IMR-90 (cell line): ENCODE data around the gene FNDC3B. TPM values are rescaled to one million over a fixed set of nuclear protein-coding genes. Genes with fewer than 3 reads are reported as not detected.

Source experiments
- ATAC-seq: fragments of 200-7000 bp; cut with Tn5 transposase; 2 replicates; pipeline ENCODE4 v1.9.1; 2020; ENCODE audit warnings: low read depth, mild to moderate bottlenecking, moderate library complexity
- BruUV-seq: library from RNA; stranded (reverse); fragments of 400-500 nt; replicated peaks from 2 replicates; lab custom pipeline; 2021; lab: Mats Ljungman, UMichigan
- CTCF ChIA-PET: fragments of 300-600 bp; formaldehyde crosslinking; extraction: SDS; loops from one replicate; lab custom pipeline; 2021; ENCODE audit warnings: antibody characterized with exemption; lab: Yijun Ruan, JAX
- POLR2A ChIA-PET: fragments of 300-600 bp; sonication (Branson Sonifier 250); formaldehyde crosslinking; loops from one replicate; lab custom pipeline; 2022; ENCODE audit warnings: antibody characterized with exemption; ENCODE audit not compliant: unreplicated experiment; lab: Charles Lee
- DNase-seq: peaks from one replicate; pipeline ENCODE4 v3.0.0; 2013
- H2AFZ ChIP-seq: replicated peaks from 2 replicates; pipeline ENCODE3; 2013; ENCODE audit warnings: low read length, mild to moderate bottlenecking; ENCODE audit not compliant: poor library complexity
- H2AK5ac ChIP-seq: 2 replicates; pipeline ENCODE4 v1.6.1; 2013; ENCODE audit warnings: low read depth, low read length, inconsistent platforms
- H2AK9ac ChIP-seq: replicated peaks from 2 replicates; pipeline ENCODE3; 2013; ENCODE audit warnings: mild to moderate bottlenecking, low read depth, low read length, moderate library complexity; ENCODE audit not compliant: poor library complexity
- H2BK120ac ChIP-seq: 2 replicates; pipeline ENCODE4 v1.6.1; 2013; ENCODE audit warnings: low read depth, low read length, inconsistent platforms
- H2BK15ac ChIP-seq: 3 replicates; pipeline ENCODE4 v1.6.1; 2013; ENCODE audit warnings: low read depth, low read length, inconsistent platforms
- H2BK20ac ChIP-seq: 2 replicates; pipeline ENCODE4 v1.6.1; 2013; ENCODE audit warnings: low read depth, mild to moderate bottlenecking, inconsistent platforms, low read length, moderate library complexity
- H2BK5ac ChIP-seq: 2 replicates; pipeline ENCODE4 v1.6.1; 2013; ENCODE audit warnings: mild to moderate bottlenecking, low read depth, low read length, inconsistent platforms; ENCODE audit not compliant: poor library complexity, severe bottlenecking
- H3K14ac ChIP-seq: replicated peaks from 2 replicates; pipeline ENCODE4 v1.6.1; 2013; ENCODE audit warnings: low read depth, low read length, inconsistent platforms
- H3K18ac ChIP-seq: 2 replicates; pipeline ENCODE4 v1.6.1; 2013; ENCODE audit warnings: low read depth, low read length, control low read depth
- H3K23ac ChIP-seq: 2 replicates; pipeline ENCODE4 v1.6.1; 2013; ENCODE audit warnings: low read depth, low read length, inconsistent platforms
- H3K27ac ChIP-seq: 2 replicates; pipeline ENCODE4 v1.5.1; 2013; ENCODE audit warnings: mild to moderate bottlenecking, control low read depth, low read length; ENCODE audit not compliant: insufficient read depth
- H3K27me3 ChIP-seq: 2 replicates; pipeline ENCODE4 v1.6.1; 2013; ENCODE audit warnings: low read length; ENCODE audit not compliant: control insufficient read depth, insufficient read depth
- H3K36me3 ChIP-seq: 2 replicates; pipeline ENCODE4 v1.6.1; 2013; ENCODE audit warnings: low read length, mixed read lengths; ENCODE audit not compliant: control insufficient read depth, insufficient read depth
- H3K4ac ChIP-seq: 2 replicates; pipeline ENCODE4 v1.6.1; 2013; ENCODE audit warnings: low read depth, low read length, inconsistent platforms
- H3K4me1 ChIP-seq: 2 replicates; pipeline ENCODE4 v1.6.1; 2013; ENCODE audit warnings: low read length, mixed read lengths; ENCODE audit not compliant: control insufficient read depth, insufficient read depth
- H3K4me2 ChIP-seq: 2 replicates; pipeline ENCODE4 v1.6.1; 2013; ENCODE audit warnings: low read depth, mild to moderate bottlenecking, control low read depth, low read length, moderate library complexity
- H3K4me3 ChIP-seq: 2 replicates; pipeline ENCODE4 v1.5.1; 2013; ENCODE audit warnings: low read depth, mild to moderate bottlenecking, control low read depth, low read length, moderate library complexity; ENCODE audit not compliant: insufficient read depth
- H3K56ac ChIP-seq: 2 replicates; pipeline ENCODE4 v1.6.1; 2013; ENCODE audit warnings: low read length, inconsistent platforms; ENCODE audit not compliant: insufficient read depth; ENCODE audit errors: extremely low read depth
- H3K79me1 ChIP-seq, 2 experiments: 2 replicates each; pipeline ENCODE4 v1.6.1; 2013; ENCODE audit warnings: low read length in 2 of 2, inconsistent platforms in 1 of 2, low read depth in 1 of 2
- H3K9ac ChIP-seq: 2 replicates; pipeline ENCODE4 v1.6.1; 2013; ENCODE audit warnings: low read depth, low read length, control low read depth
- H3K9me1 ChIP-seq: 2 replicates; pipeline ENCODE4 v1.6.1; 2013; ENCODE audit warnings: low read length, inconsistent platforms; ENCODE audit not compliant: insufficient read depth
- H3K9me3 ChIP-seq: 2 replicates; pipeline ENCODE4 v1.6.1; 2013; ENCODE audit warnings: low read length; ENCODE audit not compliant: control insufficient read depth, insufficient read depth
- H4K20me1 ChIP-seq: 2 replicates; pipeline ENCODE4 v1.6.1; 2013; ENCODE audit warnings: low read length, inconsistent platforms; ENCODE audit not compliant: insufficient read depth
- H4K5ac ChIP-seq: 2 replicates; pipeline ENCODE4 v1.6.1; 2013; ENCODE audit warnings: mild to moderate bottlenecking, low read depth, low read length, control low read depth
- H4K8ac ChIP-seq, 2 experiments: 2 replicates each; pipeline ENCODE4 v1.6.1; 2013; ENCODE audit warnings: low read depth in 2 of 2, low read length in 2 of 2, control low read depth in 1 of 2, inconsistent platforms in 1 of 2
- H4K91ac ChIP-seq: 2 replicates; pipeline ENCODE4 v1.6.1; 2013; ENCODE audit warnings: low read depth, low read length, inconsistent platforms; ENCODE audit not compliant: insufficient read depth
- BHLHE40 ChIP-seq: fragments of 150-350 bp; IDR thresholded peaks from 2 replicates; pipeline ENCODE4 v1.6.1; 2016; ENCODE audit warnings: mild to moderate bottlenecking, low read depth, low read length
- CEBPB ChIP-seq: IDR thresholded peaks from 2 replicates; pipeline ENCODE4 v1.6.1; 2012; ENCODE audit warnings: low read depth, low read length, improper control_type of control experiment
- CHD1 ChIP-seq: IDR thresholded peaks from 2 replicates; pipeline ENCODE4 v1.6.1; 2012; ENCODE audit warnings: low read depth, low read length, improper control_type of control experiment
- FOS ChIP-seq: fragments of 150-350 bp; IDR thresholded peaks from 2 replicates; pipeline ENCODE4 v1.6.1; 2016; ENCODE audit warnings: low read depth, low read length
- POLR2A ChIP-seq: IDR thresholded peaks from 2 replicates; pipeline ENCODE4 v1.6.1; 2012; ENCODE audit warnings: mild to moderate bottlenecking, low read depth, low read length
- RAD21 ChIP-seq: IDR thresholded peaks from 2 replicates; pipeline ENCODE4 v1.6.1; 2012; ENCODE audit warnings: low read length, improper control_type of control experiment
- RCOR1 ChIP-seq: IDR thresholded peaks from 2 replicates; pipeline ENCODE4 v1.6.1; 2012; ENCODE audit warnings: mild to moderate bottlenecking, low read length, improper control_type of control experiment; ENCODE audit not compliant: insufficient replicate concordance
- SMC3 ChIP-seq: fragments of 150-350 bp; IDR thresholded peaks from 2 replicates; pipeline ENCODE4 v1.6.1; 2016; ENCODE audit warnings: low read depth, mild to moderate bottlenecking, antibody characterized with exemption, low read length, moderate library complexity
- WGBS, 2 experiments: methylation state at CpG; one replicate each; pipeline versions ENCODE4 v1.1.5 to v1.1.7; 2013; ENCODE audit warnings: missing lambda C conversion rate in 2 of 2; ENCODE audit not compliant: insufficient read length in 1 of 2; ENCODE audit errors: extremely low coverage in 2 of 2; 5-methylcytosine and 5-hydroxymethylcytosine counted together
- dilution Hi-C: fragments of 300-500 bp; cut with HindIII; formaldehyde crosslinking; loops from one replicate; pipeline ENCODE4 v1.14.3; 2018; ENCODE audit warnings: low sequenced_read_pairs; ENCODE audit not compliant: unreplicated experiment
- in situ Hi-C: fragments of 300-500 bp; cut with MboI; formaldehyde crosslinking; loops from 3 replicates; pipeline ENCODE4 v1.14.3; 2019; ENCODE audit warnings: low sequenced_read_pairs, inconsistent platforms, mixed read lengths
- intact Hi-C: fragments of 100-400 bp; cut with micrococcal nuclease; formaldehyde crosslinking; loops from 2 replicates; pipeline ENCODE4 v1.10.0; 2022
- polyA plus RNA-seq, 3 experiments: library from polyadenylated mRNA; depleted of rRNA; stranded (reverse); fragments of >200 nt; gene quantifications; 2 replicates each; pipeline ENCODE4 v1.2.3, GENCODE V29; 2012; ENCODE audit warnings: low replicate concordance in 1 of 3
- total RNA-seq: library from RNA; depleted of rRNA; stranded (reverse); fragments of >200 nt; gene quantifications from 2 replicates; pipeline ENCODE4 v1.2.3, GENCODE V29; 2012
- TF ChIP-seq, protein P1 (sequence below): fragments of 150-350 bp; IDR thresholded peaks from 2 replicates; pipeline ENCODE4 v1.6.1; 2017; ENCODE audit warnings: mild to moderate bottlenecking, antibody characterized with exemption, low read length, low read depth
- TF ChIP-seq, protein P2 (sequence below): fragments of 150-350 bp; IDR thresholded peaks from 2 replicates; pipeline ENCODE4 v1.6.1; 2016; ENCODE audit warnings: low read depth, mild to moderate bottlenecking, low read length, moderate library complexity, borderline replicate concordance

Gene FNDC3B
- total and polyA plus RNA-seq, 2 of the 4 experiments (the other 2 are of a cell fraction), result 23.9 to 150 TPM

DNA sequence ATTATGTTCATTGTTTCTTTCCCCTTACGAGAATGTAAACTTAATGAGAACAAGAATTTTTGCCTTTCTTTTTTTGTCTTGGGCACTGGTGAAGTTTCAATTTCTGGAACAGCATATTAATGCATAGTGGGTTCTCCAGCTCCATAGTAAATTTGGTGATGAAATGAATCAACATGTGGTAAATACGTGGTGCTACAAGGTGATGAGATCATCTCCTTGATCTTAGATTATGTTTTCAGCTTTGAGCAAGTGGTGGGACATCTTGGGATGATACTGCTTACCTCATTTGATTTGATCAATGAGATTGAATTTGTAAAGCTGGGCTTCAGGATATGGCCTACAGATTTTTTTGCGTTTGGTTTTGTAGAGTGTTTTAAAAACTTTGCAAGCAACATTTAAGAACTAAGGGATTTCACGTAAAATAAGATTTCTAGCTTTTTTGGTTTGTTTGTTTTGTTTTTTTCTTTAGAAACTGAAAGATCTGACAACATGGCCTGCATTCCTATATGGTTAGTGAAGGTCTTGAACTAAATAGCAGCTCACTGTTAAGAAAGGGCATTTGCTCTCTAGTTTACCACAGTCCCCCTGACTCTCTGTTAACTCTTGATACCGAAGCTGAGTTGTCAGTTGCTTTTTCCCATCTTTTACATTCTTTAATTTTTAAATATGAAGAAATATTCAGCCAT lies 45.6 kb downstream of the FNDC3B start:
- in situ Hi-C loops, result no loop called here
- H2AK9ac ChIP-seq, result no peak overlapping the region
- H3K36me3 ChIP-seq, result peaks cover 9% of the 10 kb centered on the region
- H2AFZ ChIP-seq, result no peak overlapping the region
- ChIA-PET POLR2A (no interaction called here), CTCF (no interaction called here)
- no peak overlapping the region for H3K14ac ChIP-seq
- H2BK5ac ChIP-seq, result no peak overlapping the region
- no peak overlapping the region for H3K4ac ChIP-seq
- H3K4me2 ChIP-seq, result peak overlapping the region; percentile 45; the same call in 1 of the 2 replicates
- ATAC-seq, result 0 out of 2 replicates have a peak, but pooled peaks have one; percentile 46
- H4K5ac ChIP-seq, result no peak overlapping the region
- H3K9me1 ChIP-seq, result peaks cover 18% of the 10 kb centered on the region
- TF ChIP-seq CHD1, result no peak
- no peak for TF ChIP-seq POLR2A
- TF ChIP-seq RAD21, result no peak
- no peak for TF ChIP-seq BHLHE40
- TF ChIP-seq CEBPB, result no peak
- no peak for TF ChIP-seq RCOR1
- TF ChIP-seq FOS, result no peak
- TF ChIP-seq, protein P1, sequence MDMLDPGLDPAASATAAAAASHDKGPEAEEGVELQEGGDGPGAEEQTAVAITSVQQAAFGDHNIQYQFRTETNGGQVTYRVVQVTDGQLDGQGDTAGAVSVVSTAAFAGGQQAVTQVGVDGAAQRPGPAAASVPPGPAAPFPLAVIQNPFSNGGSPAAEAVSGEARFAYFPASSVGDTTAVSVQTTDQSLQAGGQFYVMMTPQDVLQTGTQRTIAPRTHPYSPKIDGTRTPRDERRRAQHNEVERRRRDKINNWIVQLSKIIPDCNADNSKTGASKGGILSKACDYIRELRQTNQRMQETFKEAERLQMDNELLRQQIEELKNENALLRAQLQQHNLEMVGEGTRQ, result no peak
- TF ChIP-seq, protein P2, sequence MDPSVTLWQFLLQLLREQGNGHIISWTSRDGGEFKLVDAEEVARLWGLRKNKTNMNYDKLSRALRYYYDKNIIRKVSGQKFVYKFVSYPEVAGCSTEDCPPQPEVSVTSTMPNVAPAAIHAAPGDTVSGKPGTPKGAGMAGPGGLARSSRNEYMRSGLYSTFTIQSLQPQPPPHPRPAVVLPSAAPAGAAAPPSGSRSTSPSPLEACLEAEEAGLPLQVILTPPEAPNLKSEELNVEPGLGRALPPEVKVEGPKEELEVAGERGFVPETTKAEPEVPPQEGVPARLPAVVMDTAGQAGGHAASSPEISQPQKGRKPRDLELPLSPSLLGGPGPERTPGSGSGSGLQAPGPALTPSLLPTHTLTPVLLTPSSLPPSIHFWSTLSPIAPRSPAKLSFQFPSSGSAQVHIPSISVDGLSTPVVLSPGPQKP, result no peak
- TF ChIP-seq SMC3, result no peak
- H4K91ac ChIP-seq, result no peak overlapping the region
- H3K4me1 ChIP-seq, result peaks cover 8% of the 10 kb centered on the region
- BruUV-seq, result no TSS peak
- no peak overlapping the region for H2AK5ac ChIP-seq
- no peak overlapping the region for H2BK15ac ChIP-seq
- H3K27me3 ChIP-seq, result no peaks in the 10 kb centered on the region
- intact Hi-C loops, result no loop called here
- H3K18ac ChIP-seq, result no peak overlapping the region
- no peak overlapping the region for H3K4me3 ChIP-seq
- WGBS, 2 experiments, result 100% methylated on average over 1 of the region's 5 CpGs; no CpG with 5 or more reads in 1 of the 2 experiments
- peak; percentile 40 for DNase-seq
- H2BK20ac ChIP-seq, result no peak overlapping the region
- H4K20me1 ChIP-seq, result peaks cover 84% of the 10 kb centered on the region
- no peak overlapping the region for H4K8ac ChIP-seq
- peaks cover 18 to 79% of the 10 kb centered on the region in 2 experiments for H3K79me1 ChIP-seq
- dilution Hi-C loops, result no loop called here
- H3K9ac ChIP-seq, result no peak overlapping the region
- no peaks in the 10 kb centered on the region for H3K9me3 ChIP-seq
- no peak overlapping the region for H3K27ac ChIP-seq
- H3K23ac ChIP-seq, result no peak overlapping the region
- H2BK120ac ChIP-seq, result no peak overlapping the region
- no peak overlapping the region for H3K56ac ChIP-seq
